Smooth muscle cell (in vitro differentiated cells): ENCODE data around the gene CYB5R3. TPM values are rescaled to one million over a fixed set of nuclear protein-coding genes. Genes with fewer than 3 reads are reported as not detected.
A peak's percentile ranks its signal among the peaks of the same experiment; 100 is the strongest.

Experiments
- DNase-seq: peaks from one replicate; lab custom pipeline; 2025; ENCODE audit not compliant: unreplicated experiment; lab: John Stamatoyannopoulos, UW
- H2AFZ ChIP-seq: fragments of 200-600 bp; sonication (generic); 2 replicates; pipeline ENCODE4 v1.6.0; 2016; ENCODE audit warnings: antibody characterized with exemption, low read depth, mild to moderate bottlenecking
- H3F3A ChIP-seq: fragments of 200-600 bp; sonication (generic); 2 replicates; pipeline ENCODE4 v1.6.0; 2017; ENCODE audit warnings: antibody characterized with exemption, low read depth
- H3K27ac ChIP-seq: fragments of 200-600 bp; sonication (generic); 2 replicates; pipeline ENCODE4 v1.5.1; 2016; ENCODE audit warnings: low read depth, mild to moderate bottlenecking
- H3K27me3 ChIP-seq: fragments of 200-600 bp; sonication (generic); 2 replicates; pipeline ENCODE4 v1.6.1; 2016; ENCODE audit warnings: low read depth, mild to moderate bottlenecking
- H3K36me3 ChIP-seq: fragments of 200-600 bp; sonication (generic); 2 replicates; pipeline ENCODE4 v1.5.1; 2016; ENCODE audit warnings: low read depth
- H3K4me1 ChIP-seq: fragments of 200-600 bp; sonication (generic); 2 replicates; pipeline ENCODE4 v1.5.1; 2016; ENCODE audit warnings: low read depth
- H3K4me2 ChIP-seq: fragments of 200-600 bp; sonication (generic); 2 replicates; pipeline ENCODE4 v1.6.0; 2016; ENCODE audit warnings: mild to moderate bottlenecking
- H3K4me3 ChIP-seq: fragments of 200-600 bp; sonication (generic); 2 replicates; pipeline ENCODE4 v1.5.1; 2016; ENCODE audit warnings: mild to moderate bottlenecking
- H3K79me2 ChIP-seq: fragments of 200-600 bp; sonication (generic); 2 replicates; pipeline ENCODE4 v1.6.0; 2016; ENCODE audit warnings: low read depth, mild to moderate bottlenecking
- H3K9ac ChIP-seq: fragments of 200-600 bp; sonication (generic); 2 replicates; pipeline ENCODE4 v1.6.0; 2016; ENCODE audit warnings: low read depth
- H3K9me3 ChIP-seq: fragments of 200-600 bp; sonication (generic); replicated peaks from 2 replicates; pipeline ENCODE4 v1.5.1; 2016; ENCODE audit warnings: low read depth
- H4K20me1 ChIP-seq: fragments of 200-600 bp; sonication (generic); 2 replicates; pipeline ENCODE4 v1.6.0; 2016; ENCODE audit warnings: low read depth
- CTCF ChIP-seq: fragments of 200-600 bp; sonication (generic); IDR thresholded peaks from 2 replicates; pipeline ENCODE4 v1.5.1; 2017; ENCODE audit warnings: borderline replicate concordance, mild to moderate bottlenecking, antibody characterized with exemption; ENCODE audit not compliant: insufficient read depth, poor library complexity, severe bottlenecking
- WGBS: methylation state at CpG from one replicate; pipeline ENCODE4 v1.1.7; 2016; ENCODE audit warnings: low lambda C conversion rate; 5-methylcytosine and 5-hydroxymethylcytosine counted together
- polyA plus RNA-seq: library from polyadenylated mRNA; unstranded; fragments of >200 nt; fragmentation: Nextera tagmentation; extraction: Ambion mirVana; gene quantifications from 2 replicates; pipeline ENCODE4 v1.2.1, GENCODE V29; 2016
- total RNA-seq: library from RNA; depleted of rRNA; stranded (reverse); fragments of >200 nt; gene quantifications from 2 replicates; pipeline ENCODE4 v1.2.3, GENCODE V29; 2014

Gene CYB5R3
- total and polyA plus RNA-seq, 2 experiments from 2014 or later: 76.8 to 365 TPM

GRCh38 chr22:42683578-42684283, 34.5 kb upstream of the CYB5R3 start:
- Histone ChIP-seq H2AFZ (peak overlapping the region; percentile 5), H3F3A (no peaks in the 10 kb centered on the region), H3K4me1 (peaks cover 9% of the 10 kb centered on the region), H3K9ac (no peak overlapping the region), H3K36me3 (no peaks in the 10 kb centered on the region), H3K4me3 (no peak overlapping the region), H3K27ac (no peak overlapping the region), H4K20me1 (no peaks in the 10 kb centered on the region), H3K79me2 (no peaks in the 10 kb centered on the region), H3K4me2 (no peak overlapping the region), H3K27me3 (no peaks in the 10 kb centered on the region), H3K9me3 (no peaks in the 10 kb centered on the region)
- WGBS: 61% methylated on average over 8 of the region's 8 CpGs
- no peak for TF ChIP-seq CTCF
- DNase-seq: no peak

GRCh38 chr22:42682113-42682851, 33.1 kb upstream of the CYB5R3 start:
- H3K79me2 ChIP-seq: no peaks in the 10 kb centered on the region
- no peak overlapping the region for H3K4me3 ChIP-seq
- no peak overlapping the region for H3K27ac ChIP-seq
- no peaks in the 10 kb centered on the region for H3F3A ChIP-seq
- DNase-seq: no peak
- H4K20me1 ChIP-seq: no peaks in the 10 kb centered on the region
- no peak for TF ChIP-seq CTCF
- WGBS: 76% methylated on average over 10 of the region's 10 CpGs
- no peaks in the 10 kb centered on the region for H3K9me3 ChIP-seq
- peaks cover 6% of the 10 kb centered on the region for H3K4me1 ChIP-seq
- H3K4me2 ChIP-seq: no peak overlapping the region
- no peaks in the 10 kb centered on the region for H3K27me3 ChIP-seq
- no peak overlapping the region for H3K9ac ChIP-seq
- no peaks in the 10 kb centered on the region for H3K36me3 ChIP-seq
- H2AFZ ChIP-seq: no peak overlapping the region

- peak overlapping the region; percentile 27 for H3K9ac ChIP-seq
- DNase-seq: no peak
Observed at GRCh38 chr22:42680648-42681047, 31.5 kb upstream of the CYB5R3 start.

More at GRCh38 chr22:42680648-42681047, 31.5 kb upstream of the CYB5R3 start:
- no peak for TF ChIP-seq CTCF
- WGBS: 68% methylated on average over 8 of the region's 8 CpGs
- Histone ChIP-seq H3K79me2 (no peaks in the 10 kb centered on the region), H3K9me3 (no peaks in the 10 kb centered on the region), H3K4me3 (no peak overlapping the region), H3K27me3 (no peaks in the 10 kb centered on the region), H4K20me1 (no peaks in the 10 kb centered on the region), H3K36me3 (no peaks in the 10 kb centered on the region), H3K4me1 (peaks cover 3% of the 10 kb centered on the region), H3F3A (no peaks in the 10 kb centered on the region), H3K4me2 (peak overlapping the region; percentile 42), H3K27ac (peak overlapping the region; percentile 62), H2AFZ (peak overlapping the region; percentile 74)
